Spinal cord (tissue), 10 donors: ENCODE measurements around the gene FAM228B. TPM values are rescaled to one million over a fixed set of nuclear protein-coding genes. Genes with fewer than 3 reads are reported as not detected.
A peak's percentile ranks its signal among the peaks of the same experiment; 100 is the strongest.

Experiments
- DNase-seq, 6 donors: peaks; one replicate each; pipeline versions ENCODE4 v3.0.0 to v3.0.0-alpha.2; 2013 to 2015; ENCODE audit warnings: low spot score in 6 of 6, low read depth in 4 of 6
- H3K27ac ChIP-seq: one replicate; pipeline ENCODE4 v1.5.1; 2013; ENCODE audit warnings: low read depth, low read length, control low read depth
- H3K27me3 ChIP-seq: one replicate; pipeline ENCODE4 v1.6.1; 2013; ENCODE audit warnings: low read length; ENCODE audit not compliant: control insufficient read depth, insufficient read depth
- H3K36me3 ChIP-seq: one replicate; pipeline ENCODE4 v1.6.1; 2013; ENCODE audit warnings: low read length; ENCODE audit not compliant: control insufficient read depth, insufficient read depth
- H3K4me1 ChIP-seq: one replicate; pipeline ENCODE4 v1.6.1; 2013; ENCODE audit warnings: low read length; ENCODE audit not compliant: control insufficient read depth, insufficient read depth
- H3K4me3 ChIP-seq: one replicate; pipeline ENCODE4 v1.5.1; 2013; ENCODE audit warnings: low read depth, low read length, control low read depth
- H3K9me3 ChIP-seq: one replicate; pipeline ENCODE4 v1.6.1; 2013; ENCODE audit warnings: low read length; ENCODE audit not compliant: control insufficient read depth, insufficient read depth
- WGBS: methylation state at CpG from one replicate; pipeline ENCODE4 v1.1.5; 2013; ENCODE audit warnings: missing lambda C conversion rate; ENCODE audit not compliant: insufficient coverage; 5-methylcytosine and 5-hydroxymethylcytosine counted together
- long read RNA-seq, 4 donors: transcript quantifications; one replicate each; lab custom pipeline, GENCODE V29; 2026
- polyA plus RNA-seq, 2 donors: library from polyadenylated mRNA; unstranded; fragments of 120-200 nt; gene quantifications; one replicate each; pipeline ENCODE4 v1.2.1, GENCODE V29; 2013; ENCODE audit not compliant: insufficient read length in 2 of 2
- total RNA-seq, 2 donors: library from RNA; depleted of rRNA in 1 of 2; stranded (reverse); fragments of 120-200 nt in 1 of 2; fragments of >200 nt in 1 of 2; gene quantifications; one replicate each; pipeline versions ENCODE4 v1.2.3 to v1.2.4, GENCODE V29; 2013 to 2014
- donor health status: healthy.

Gene FAM228B
- total RNA-seq (10 to 100 TPM; 54.5 to 55.0 TPM), polyA plus RNA-seq (10 to 100 TPM; 30.4 to 44.8 TPM)
- long read RNA-seq, donor 1, partial matches to known transcripts = 0 of 3 reads
- long read RNA-seq, donor 1, other reads (novel, unspliced or antisense) = 0 of 3 reads
- long read RNA-seq, donor 2, partial matches to known transcripts = 0 of 5 reads
- long read RNA-seq, donor 2, other reads (novel, unspliced or antisense) = 5 of 5 reads
- long read RNA-seq, donor 3 = 0 reads
- long read RNA-seq, donor 4, partial matches to known transcripts = 6 of 6 reads
- long read RNA-seq, donor 4, other reads (novel, unspliced or antisense) = 0 of 6 reads

DNA sequence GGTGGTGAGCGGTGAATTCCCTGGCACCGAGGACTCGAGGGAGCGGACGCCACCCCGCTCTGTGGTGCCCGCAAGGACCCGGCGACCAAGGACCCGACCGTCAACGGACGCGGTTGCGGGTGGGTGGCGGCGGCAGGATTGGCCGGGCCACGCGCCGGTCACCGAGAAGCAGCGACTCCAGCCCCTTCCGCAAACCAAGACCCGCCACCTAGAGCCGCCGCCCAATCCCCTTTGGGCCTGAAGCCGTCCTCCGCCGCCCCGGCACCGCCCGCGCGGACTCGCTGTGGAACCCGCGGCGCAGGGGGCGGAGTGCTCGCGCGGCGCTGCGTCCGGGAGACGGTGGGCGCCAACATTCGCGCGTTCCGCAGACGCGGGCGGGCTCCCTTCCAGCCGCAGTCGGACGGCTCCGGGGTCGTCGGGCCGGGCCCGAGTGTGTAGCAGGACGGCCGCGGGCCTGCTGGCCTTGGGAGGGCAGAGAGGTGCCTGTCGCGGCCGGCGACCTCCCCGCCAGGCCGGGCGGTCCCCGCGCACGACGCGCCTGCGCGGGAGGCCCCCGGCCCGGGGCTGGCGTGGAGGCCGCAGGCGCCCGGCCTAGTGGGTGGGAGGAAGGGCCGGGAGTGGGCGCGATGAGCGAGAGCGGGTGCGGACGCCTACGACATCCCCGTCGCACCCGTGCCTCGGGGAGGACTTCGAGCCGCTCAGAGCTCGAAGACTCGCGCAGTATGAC, at the start of gene FAM228B, which contains the start of gene PFN4:
TSS of gene FAM228B (plus strand) at position 275 of the 727 bp plus-strand sequence. CDS start 893 bp downstream, outside the sequence.
TSS of gene PFN4 (minus strand) at position 140 of the 727 bp plus-strand sequence. CDS start 799 bp downstream, outside the sequence.
- DNase-seq = peak; percentile 57 to 94 (median 72)
- peaks cover 23% of the 10 kb centered on the region for H3K4me1 ChIP-seq
- H3K4me3 ChIP-seq = peak within 1 kb of the TSS; percentile 91
- no peaks in the 10 kb centered on the region for H3K36me3 ChIP-seq
- no peaks in the 10 kb centered on the region for H3K9me3 ChIP-seq
- H3K27me3 ChIP-seq = no peaks in the 10 kb centered on the region
- H3K27ac ChIP-seq = peak within 1 kb of the TSS; percentile 97
- 0% methylated on average over 103 of the region's 103 CpGs for WGBS

DNA sequence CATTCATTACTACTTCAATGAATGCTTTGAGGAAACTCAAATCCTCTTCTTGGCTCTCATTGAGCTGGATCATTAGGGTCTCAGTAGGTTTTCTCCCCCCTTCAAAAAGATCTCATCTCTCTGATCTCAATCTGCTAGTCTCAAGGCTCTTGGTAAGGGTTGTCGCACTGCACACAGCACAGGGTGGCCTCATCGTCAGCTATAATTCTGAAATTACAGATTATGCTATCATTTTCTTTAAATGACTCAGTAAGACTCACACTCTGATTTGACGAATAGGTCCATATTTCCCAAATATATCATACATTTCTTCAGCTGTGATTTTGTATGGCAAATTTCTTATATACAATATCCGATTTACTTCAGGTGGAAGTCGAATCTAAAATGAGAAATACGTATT, 49.5 kb upstream of the FAM228B start:
- no CpG with 5 or more reads among the region's 6 CpGs for WGBS
- Histone ChIP-seq H3K27me3 (no peaks in the 10 kb centered on the region), H3K36me3 (peaks cover 13% of the 10 kb centered on the region), H3K9me3 (no peaks in the 10 kb centered on the region), H3K4me1 (peaks cover 15% of the 10 kb centered on the region), H3K4me3 (no peak overlapping the region), H3K27ac (no peak overlapping the region)
- DNase-seq = no peak

DNA sequence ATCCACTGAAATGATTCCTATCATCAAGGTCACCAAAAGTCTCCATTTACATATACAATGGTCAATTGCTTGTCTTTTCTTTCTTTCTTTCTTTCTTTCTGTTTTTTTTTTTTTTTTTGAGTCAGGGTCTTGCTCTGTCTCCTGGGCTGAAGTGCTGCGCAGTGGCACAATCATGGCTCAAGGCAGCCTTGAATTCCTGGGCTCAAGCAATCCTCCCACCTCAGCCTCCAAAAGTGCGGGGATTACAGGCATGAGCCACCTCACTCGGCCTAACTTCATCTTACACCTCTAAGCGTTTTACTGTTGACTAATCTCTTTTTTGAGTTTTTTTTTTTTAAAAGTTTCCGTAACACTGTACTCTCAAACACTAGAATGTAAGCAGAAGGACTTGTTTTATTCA, 48.0 kb upstream of the FAM228B start:
- H3K4me1 ChIP-seq = peaks cover 15% of the 10 kb centered on the region
- 60% methylated on average over 1 of the region's 5 CpGs for WGBS
- H3K27me3 ChIP-seq = no peaks in the 10 kb centered on the region
- peaks cover 9% of the 10 kb centered on the region for H3K36me3 ChIP-seq
- peak overlapping the region; percentile 99 for H3K4me3 ChIP-seq
- no peak for DNase-seq
- H3K9me3 ChIP-seq = no peaks in the 10 kb centered on the region
- H3K27ac ChIP-seq = no peak overlapping the region

DNA sequence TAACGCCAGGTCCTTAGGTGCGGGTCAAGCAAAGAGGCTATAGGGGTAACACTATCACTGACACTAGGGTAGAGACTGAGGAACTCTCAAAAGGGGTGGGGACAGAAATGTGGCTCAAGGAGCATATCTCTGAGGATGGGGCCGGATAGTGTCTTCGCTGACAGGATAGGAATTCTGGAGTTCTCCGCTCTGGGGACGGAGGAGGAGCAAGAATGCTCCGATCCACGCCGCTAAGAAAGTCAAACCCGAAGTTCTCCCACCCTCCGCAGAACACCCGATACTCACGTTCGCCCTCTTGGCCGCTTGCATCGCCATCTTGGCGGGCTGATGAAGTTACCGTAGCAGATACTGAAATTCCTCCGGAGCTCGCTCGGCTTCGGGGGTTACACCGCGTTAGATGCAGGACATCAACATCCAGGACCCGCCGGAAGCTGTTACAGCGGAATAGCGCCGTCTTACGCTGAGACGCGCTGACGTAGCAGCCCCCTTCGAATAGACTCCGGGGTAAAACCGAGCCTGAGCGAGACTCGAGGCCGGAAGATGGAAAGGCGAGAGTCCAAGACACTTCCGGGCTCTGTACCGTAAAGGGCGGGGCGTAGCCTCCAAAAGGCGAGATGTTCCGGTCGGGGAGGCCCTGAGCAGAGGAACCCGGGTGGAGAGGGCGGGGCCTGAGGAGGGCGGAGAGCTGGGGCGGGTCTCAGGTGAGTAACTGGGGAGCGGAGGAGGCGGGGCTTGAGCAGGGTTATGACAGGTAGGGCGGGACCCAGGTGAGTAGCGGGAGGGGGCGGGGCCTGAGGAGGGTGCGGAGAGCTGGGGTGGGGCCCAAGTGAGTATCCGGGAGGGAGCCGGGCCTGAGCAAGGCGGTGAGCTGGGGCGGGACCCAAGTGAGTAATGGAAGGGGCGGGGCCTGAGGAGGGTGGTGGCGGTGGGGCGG, 47.1 kb upstream of the FAM228B start, which contains the start of gene SF3B6:
TSS of gene SF3B6 (minus strand) at position 412 of the 934 bp plus-strand sequence. CDS start at position 315, 97 bp downstream.
- Histone ChIP-seq H3K27me3 (no peaks in the 10 kb centered on the region), H3K36me3 (peaks cover 10% of the 10 kb centered on the region), H3K4me3 (peak within 1 kb of the TSS; percentile 99), H3K9me3 (no peaks in the 10 kb centered on the region), H3K4me1 (peaks cover 15% of the 10 kb centered on the region), H3K27ac (peak within 1 kb of the TSS; percentile 94)
- DNase-seq = peak; percentile 88 to 100 (median 96)
- WGBS = under 1% methylated on average over 63 of the region's 64 CpGs

DNA sequence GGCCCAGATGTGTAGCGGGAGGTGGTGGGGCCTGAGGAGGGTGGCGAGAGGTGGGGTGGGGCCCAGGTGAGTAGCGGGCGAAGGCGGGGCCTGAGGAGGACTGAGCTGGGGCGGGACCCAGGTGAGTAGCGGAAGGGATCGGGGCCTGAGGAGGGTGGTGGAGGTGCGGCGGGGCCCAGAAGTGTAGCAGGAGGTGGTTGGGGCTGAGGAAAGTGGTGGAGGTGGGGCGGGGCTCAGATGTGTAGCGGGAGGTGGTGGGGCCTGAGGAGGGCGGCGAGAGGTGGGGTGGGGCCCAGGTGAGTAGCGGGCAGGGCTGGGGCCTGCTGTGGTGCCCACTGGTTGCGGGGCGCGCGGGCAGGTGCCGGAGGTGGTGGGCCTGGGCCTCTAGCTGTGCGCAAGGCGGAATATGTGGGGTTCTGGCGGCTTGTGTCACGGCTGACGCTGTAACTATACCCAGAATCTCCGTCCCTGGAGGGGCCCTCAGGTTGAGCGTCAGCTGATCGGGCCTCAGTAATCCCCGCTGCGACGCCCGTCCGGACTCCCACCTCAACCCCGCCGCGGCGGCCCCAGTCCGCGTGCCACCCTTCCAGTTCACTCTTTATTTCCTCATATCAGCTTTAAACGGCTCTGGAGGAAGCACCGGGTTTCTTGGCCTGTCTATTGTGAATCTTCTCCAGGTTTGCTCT, 46.3 kb upstream of the FAM228B start:
- DNase-seq = peak in 2 of 6 donors; percentile 52 to 67
- 2% methylated on average over 41 of the region's 41 CpGs for WGBS

DNA sequence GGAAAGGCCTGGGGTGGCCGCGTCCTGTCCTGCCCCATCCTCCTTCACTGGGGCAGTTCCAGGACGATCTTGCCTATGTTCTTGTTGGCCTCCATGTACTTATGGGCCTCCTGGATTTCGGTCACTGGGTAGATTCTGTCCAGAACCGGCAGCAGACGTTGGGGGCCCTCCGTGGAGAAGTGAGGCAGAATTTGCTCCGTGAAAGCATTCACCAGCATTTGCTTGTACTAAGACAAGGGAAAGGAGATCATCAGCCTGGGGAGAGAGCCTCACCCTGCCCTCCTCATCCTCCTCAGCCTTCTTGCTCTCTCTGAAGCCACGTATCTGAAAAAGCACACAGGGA, 45.8 kb upstream of the FAM228B start:
- DNase-seq = peak in 1 of 6 donors; percentile 9
- Histone ChIP-seq H3K4me1 (peaks cover 15% of the 10 kb centered on the region), H3K9me3 (no peaks in the 10 kb centered on the region), H3K36me3 (peaks cover 11% of the 10 kb centered on the region), H3K4me3 (peak overlapping the region; percentile 99), H3K27ac (peak overlapping the region; percentile 94), H3K27me3 (no peaks in the 10 kb centered on the region)
- 28% methylated on average over 8 of the region's 9 CpGs for WGBS

More for the DNA sequence above, 46.3 kb upstream of the FAM228B start:
- peak overlapping the region; percentile 94 for H3K27ac ChIP-seq
- peaks cover 13% of the 10 kb centered on the region for H3K36me3 ChIP-seq
- H3K27me3 ChIP-seq = no peaks in the 10 kb centered on the region
- peak overlapping the region; percentile 99 for H3K4me3 ChIP-seq
- peaks cover 15% of the 10 kb centered on the region for H3K4me1 ChIP-seq
- H3K9me3 ChIP-seq = no peaks in the 10 kb centered on the region

DNA sequence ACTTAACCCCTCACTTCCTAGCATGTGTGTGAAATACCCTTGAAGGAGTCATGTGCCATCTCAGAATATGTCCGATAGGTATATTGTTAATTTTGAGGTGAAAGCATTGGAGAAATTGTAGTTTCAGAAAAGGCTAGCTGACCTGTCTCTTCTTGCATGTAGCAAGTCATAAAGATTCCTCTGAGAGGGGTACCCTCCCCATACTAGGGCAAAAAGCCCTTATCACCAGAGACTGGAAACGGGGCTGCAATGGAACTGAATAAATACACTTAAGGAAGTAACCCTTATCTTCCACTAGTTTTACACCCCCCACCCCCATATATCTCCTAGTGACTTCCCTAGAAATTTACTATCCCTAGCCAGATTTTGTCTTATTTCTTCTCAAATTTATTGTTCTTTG, 45.4 kb upstream of the FAM228B start:
- H3K27ac ChIP-seq = peak overlapping the region; percentile 94
- peak overlapping the region; percentile 99 for H3K4me3 ChIP-seq
- peaks cover 18% of the 10 kb centered on the region for H3K4me1 ChIP-seq
- DNase-seq = no peak
- no peaks in the 10 kb centered on the region for H3K9me3 ChIP-seq
- no CpG with 5 or more reads among the region's 2 CpGs for WGBS
- no peaks in the 10 kb centered on the region for H3K27me3 ChIP-seq
- H3K36me3 ChIP-seq = peaks cover 11% of the 10 kb centered on the region

DNA sequence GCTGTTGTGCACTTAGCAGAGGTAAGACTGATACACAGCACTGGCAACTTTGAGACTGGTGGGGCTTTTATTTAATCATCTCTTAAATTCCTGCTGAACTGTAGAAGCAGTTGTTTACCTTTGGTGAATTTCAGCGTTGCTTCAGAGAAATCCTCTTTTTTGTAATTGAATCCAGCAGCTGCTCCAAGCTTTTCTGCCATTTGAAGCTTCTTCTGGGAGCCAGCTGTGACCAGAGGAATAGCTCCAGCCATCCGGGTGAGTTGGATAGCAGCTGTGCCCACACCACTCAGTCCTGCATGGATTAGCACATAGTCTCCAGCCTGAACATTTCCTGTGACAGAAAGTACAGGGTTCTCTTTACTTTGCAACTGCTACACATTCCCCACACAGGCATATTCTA, 42.6 kb upstream of the FAM228B start:
- Histone ChIP-seq H3K27ac (no peak overlapping the region), H3K36me3 (peaks cover 13% of the 10 kb centered on the region), H3K27me3 (no peaks in the 10 kb centered on the region), H3K4me1 (peaks cover 31% of the 10 kb centered on the region), H3K9me3 (no peaks in the 10 kb centered on the region), H3K4me3 (no peak overlapping the region)
- WGBS = 62% methylated on average over 2 of the region's 2 CpGs
- peak in 1 of 6 donors; percentile 15 for DNase-seq
